Measurements from ENCODE around the gene TAB2. TPM values are rescaled to one million over a fixed set of nuclear protein-coding genes. Genes with fewer than 3 reads are reported as not detected.

The TAB2 gene
- total RNA-seq, 1 experiment from 2014 or later, result 55.6 TPM

DNA sequence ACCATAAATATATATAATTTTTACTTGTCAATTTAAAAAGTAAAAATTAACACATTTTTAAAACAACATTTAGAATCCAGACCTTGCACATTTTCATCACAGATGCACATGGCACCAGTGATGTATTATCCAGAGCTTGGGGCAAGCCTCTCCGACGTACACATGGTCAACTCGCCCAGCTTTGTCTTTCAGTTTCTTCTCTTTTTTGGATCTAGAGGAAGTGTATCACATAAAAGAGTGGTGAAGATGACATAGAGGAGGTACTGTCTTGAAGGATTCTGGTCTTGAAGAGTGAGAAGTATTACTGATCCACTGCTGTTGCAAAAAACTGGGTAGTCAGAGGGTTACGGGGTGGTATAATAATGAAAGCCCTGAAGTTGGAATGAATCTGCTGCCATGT is 46.9 kb upstream of the TAB2 start (continued):
- TF ChIP-seq, protein P1, sequence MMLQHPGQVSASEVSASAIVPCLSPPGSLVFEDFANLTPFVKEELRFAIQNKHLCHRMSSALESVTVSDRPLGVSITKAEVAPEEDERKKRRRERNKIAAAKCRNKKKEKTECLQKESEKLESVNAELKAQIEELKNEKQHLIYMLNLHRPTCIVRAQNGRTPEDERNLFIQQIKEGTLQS (CRISPR knock-in tag; conservative IDR thresholded peaks at IDR 0.05), result no peak
- TF ChIP-seq ZNF121 (CRISPR knock-in tag; IDR thresholded peaks at IDR 0.05) (no peak), KAT7 (CRISPR knock-in tag; IDR thresholded peaks at IDR 0.05; ENCODE audit: borderline replicate concordance) (no peak), JAZF1 (CRISPR knock-in tag; IDR thresholded peaks at IDR 0.05) (no peak)
- TF ChIP-seq, protein P2, sequence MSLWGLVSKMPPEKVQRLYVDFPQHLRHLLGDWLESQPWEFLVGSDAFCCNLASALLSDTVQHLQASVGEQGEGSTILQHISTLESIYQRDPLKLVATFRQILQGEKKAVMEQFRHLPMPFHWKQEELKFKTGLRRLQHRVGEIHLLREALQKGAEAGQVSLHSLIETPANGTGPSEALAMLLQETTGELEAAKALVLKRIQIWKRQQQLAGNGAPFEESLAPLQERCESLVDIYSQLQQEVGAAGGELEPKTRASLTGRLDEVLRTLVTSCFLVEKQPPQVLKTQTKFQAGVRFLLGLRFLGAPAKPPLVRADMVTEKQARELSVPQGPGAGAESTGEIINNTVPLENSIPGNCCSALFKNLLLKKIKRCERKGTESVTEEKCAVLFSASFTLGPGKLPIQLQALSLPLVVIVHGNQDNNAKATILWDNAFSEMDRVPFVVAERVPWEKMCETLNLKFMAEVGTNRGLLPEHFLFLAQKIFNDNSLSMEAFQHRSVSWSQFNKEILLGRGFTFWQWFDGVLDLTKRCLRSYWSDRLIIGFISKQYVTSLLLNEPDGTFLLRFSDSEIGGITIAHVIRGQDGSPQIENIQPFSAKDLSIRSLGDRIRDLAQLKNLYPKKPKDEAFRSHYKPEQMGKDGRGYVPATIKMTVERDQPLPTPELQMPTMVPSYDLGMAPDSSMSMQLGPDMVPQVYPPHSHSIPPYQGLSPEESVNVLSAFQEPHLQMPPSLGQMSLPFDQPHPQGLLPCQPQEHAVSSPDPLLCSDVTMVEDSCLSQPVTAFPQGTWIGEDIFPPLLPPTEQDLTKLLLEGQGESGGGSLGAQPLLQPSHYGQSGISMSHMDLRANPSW (CRISPR knock-in tag; conservative IDR thresholded peaks at IDR 0.05; ENCODE audit: low read depth), result no peak

- no peak overlapping the region for H3K27ac Mint-ChIP-seq
- H3K27me3 Mint-ChIP-seq (ENCODE audit: low read depth), result peaks cover 4% of the 10 kb centered on the region; the same call in 1 of the 2 replicates
- no peak for DNase-seq (ENCODE audit: low spot score)
- no peak overlapping the region for H3K4me3 Mint-ChIP-seq
- ChIA-PET CTCF (no interaction called here), POLR2A (no interaction called here)
- TF ChIP-seq SMAD3 (CRISPR knock-in tag; IDR thresholded peaks at IDR 0.05; ENCODE audit: borderline replicate concordance) (no peak), GABPB1 (CRISPR knock-in tag; IDR thresholded peaks at IDR 0.05) (no peak), CREB1 (CRISPR knock-in tag; IDR thresholded peaks at IDR 0.05) (no peak), PRRX2 (CRISPR knock-in tag; IDR thresholded peaks at IDR 0.05) (no peak), E2F5 (CRISPR knock-in tag; IDR thresholded peaks at IDR 0.05) (no peak), SP1 (CRISPR knock-in tag; conservative IDR thresholded peaks at IDR 0.05) (no peak), NR3C1 (CRISPR knock-in tag; conservative IDR thresholded peaks at IDR 0.05; ENCODE audit: low read depth) (no peak), ETV6 (CRISPR knock-in tag; IDR thresholded peaks at IDR 0.05) (no peak), ATF2 (CRISPR knock-in tag; IDR thresholded peaks at IDR 0.05; ENCODE audit: borderline replicate concordance, low read depth) (no peak), GRHL2 (CRISPR knock-in tag; IDR thresholded peaks at IDR 0.05; ENCODE audit: insufficient replicate concordance, severe bottlenecking) (no peak), ZBTB21 (CRISPR knock-in tag; IDR thresholded peaks at IDR 0.05; ENCODE audit: borderline replicate concordance) (no peak)
- ATAC-seq, result no peak
- peaks cover 20% of the 10 kb centered on the region for H3K9me3 Mint-ChIP-seq
- H3K36me3 Mint-ChIP-seq, result peaks cover 6% of the 10 kb centered on the region; the same call in 1 of the 2 replicates
- H3K4me1 Mint-ChIP-seq, result no peaks in the 10 kb centered on the region
These were observed 45.9 kb upstream of the TAB2 start for GRCh38 chr6:149271348-149272340.

DNA sequence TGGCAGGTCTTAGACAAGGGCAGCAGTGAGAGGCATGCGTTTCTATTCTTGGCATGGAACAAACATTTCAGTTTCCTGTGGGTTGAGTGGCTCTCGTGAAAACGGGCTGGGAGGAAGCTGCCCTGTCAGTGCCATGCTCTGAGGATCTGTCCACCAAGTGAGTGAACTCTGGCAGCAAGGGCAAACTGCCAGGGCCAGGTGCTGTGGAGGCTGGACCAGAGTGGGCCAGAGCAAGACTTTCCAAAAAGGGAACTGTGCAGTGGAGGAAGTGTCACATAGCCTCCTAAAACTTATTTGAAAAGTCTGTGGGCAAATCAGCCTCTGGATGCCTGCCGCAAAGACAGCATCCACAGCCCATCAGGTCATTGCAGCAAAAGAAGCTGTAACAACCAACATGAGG is 44.2 kb upstream of the TAB2 start:
- peaks cover 6% of the 10 kb centered on the region; the same call in 1 of the 2 replicates for H3K36me3 Mint-ChIP-seq
- H3K27me3 Mint-ChIP-seq (ENCODE audit: low read depth), result peaks cover 6% of the 10 kb centered on the region
- DNase-seq (ENCODE audit: low spot score), result no peak
- ChIA-PET CTCF (no interaction called here), POLR2A (no interaction called here)
- H3K9me3 Mint-ChIP-seq, result peaks cover 20% of the 10 kb centered on the region
- H3K4me1 Mint-ChIP-seq, result no peaks in the 10 kb centered on the region
- H3K4me3 Mint-ChIP-seq, result no peak overlapping the region
- ATAC-seq, result no peak
- no peak overlapping the region for H3K27ac Mint-ChIP-seq
- TF ChIP-seq IRF2 (CRISPR knock-in tag; IDR thresholded peaks at IDR 0.05; ENCODE audit: borderline replicate concordance, low read depth) (no peak), ESRRA (CRISPR knock-in tag; IDR thresholded peaks at IDR 0.05; ENCODE audit: borderline replicate concordance) (no peak), ELF4 (CRISPR knock-in tag; IDR thresholded peaks at IDR 0.05; ENCODE audit: low read depth) (no peak), NFYB (CRISPR knock-in tag; conservative IDR thresholded peaks at IDR 0.05; ENCODE audit: low read depth) (no peak)
- TF ChIP-seq, protein P3, sequence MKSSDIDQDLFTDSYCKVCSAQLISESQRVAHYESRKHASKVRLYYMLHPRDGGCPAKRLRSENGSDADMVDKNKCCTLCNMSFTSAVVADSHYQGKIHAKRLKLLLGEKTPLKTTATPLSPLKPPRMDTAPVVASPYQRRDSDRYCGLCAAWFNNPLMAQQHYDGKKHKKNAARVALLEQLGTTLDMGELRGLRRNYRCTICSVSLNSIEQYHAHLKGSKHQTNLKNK (CRISPR knock-in tag; IDR thresholded peaks at IDR 0.05), result no peak
- TF ChIP-seq, protein P4, sequence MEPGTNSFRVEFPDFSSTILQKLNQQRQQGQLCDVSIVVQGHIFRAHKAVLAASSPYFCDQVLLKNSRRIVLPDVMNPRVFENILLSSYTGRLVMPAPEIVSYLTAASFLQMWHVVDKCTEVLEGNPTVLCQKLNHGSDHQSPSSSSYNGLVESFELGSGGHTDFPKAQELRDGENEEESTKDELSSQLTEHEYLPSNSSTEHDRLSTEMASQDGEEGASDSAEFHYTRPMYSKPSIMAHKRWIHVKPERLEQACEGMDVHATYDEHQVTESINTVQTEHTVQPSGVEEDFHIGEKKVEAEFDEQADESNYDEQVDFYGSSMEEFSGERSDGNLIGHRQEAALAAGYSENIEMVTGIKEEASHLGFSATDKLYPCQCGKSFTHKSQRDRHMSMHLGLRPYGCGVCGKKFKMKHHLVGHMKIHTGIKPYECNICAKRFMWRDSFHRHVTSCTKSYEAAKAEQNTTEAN (CRISPR knock-in tag; IDR thresholded peaks at IDR 0.05), result no peak

All from WTC11 (cell line).